Measurements from ENCODE around the gene AADACL3.

Gene AADACL3

GRCh38 chr1:12745126-12745991 is 29.4 kb downstream of the AADACL3 start:
- H4K20me1 ChIP-seq = no peaks in the 10 kb centered on the region
- H3K36me3 ChIP-seq = no peaks in the 10 kb centered on the region
- H3K4me3 ChIP-seq = no peak overlapping the region
- peaks cover 31% of the 10 kb centered on the region for H3K9me3 ChIP-seq
- no peak overlapping the region for H3K4me2 ChIP-seq
- no peak for TF ChIP-seq Cebpa-rat (IDR thresholded peaks at IDR 0.05)
- H3K27ac ChIP-seq = no peak overlapping the region
- no peak overlapping the region for H3K9ac ChIP-seq
- H3K4me1 ChIP-seq = no peaks in the 10 kb centered on the region
- H3K27me3 ChIP-seq = no peaks in the 10 kb centered on the region

- Histone ChIP-seq H3K27me3 (no peaks in the 10 kb centered on the region), H3K9me3 (peaks cover 31% of the 10 kb centered on the region), H3K36me3 (no peaks in the 10 kb centered on the region), H3K9ac (no peak within 1 kb of the TSS), H3K27ac (no peak within 1 kb of the TSS), H3K4me1 (no peaks in the 10 kb centered on the region), H3K4me2 (no peak within 1 kb of the TSS), H4K20me1 (no peaks in the 10 kb centered on the region), H3K4me3 (no peak within 1 kb of the TSS)
- no peak for TF ChIP-seq Cebpa-rat (IDR thresholded peaks at IDR 0.05)
Observed at GRCh38 chr1:12745992-12746323, 30.0 kb downstream of the AADACL3 start, which contains the start of gene CFAP107. CFAP107 (plus strand) TSS chr1:12746200; CDS start chr1:12746431, 231 bp downstream.

GRCh38 chr1:12748778-12749355 is 33.0 kb downstream of the AADACL3 start:
- Histone ChIP-seq H3K4me1 (no peaks in the 10 kb centered on the region), H3K27ac (no peak overlapping the region), H3K4me3 (no peak overlapping the region), H4K20me1 (no peaks in the 10 kb centered on the region), H3K9me3 (peaks cover 31% of the 10 kb centered on the region), H3K27me3 (no peaks in the 10 kb centered on the region), H3K4me2 (no peak overlapping the region), H3K9ac (no peak overlapping the region), H3K36me3 (no peaks in the 10 kb centered on the region)
- no peak for TF ChIP-seq Cebpa-rat (IDR thresholded peaks at IDR 0.05)

GRCh38 chr1:12754738-12755137 is 38.8 kb downstream of the AADACL3 start:
- Histone ChIP-seq H3K4me2 (no peak overlapping the region), H3K9me3 (peaks cover under 1% of the 10 kb centered on the region; the same call in 1 of the 2 replicates), H3K4me3 (no peak overlapping the region), H3K4me1 (no peaks in the 10 kb centered on the region), H3K27ac (no peak overlapping the region), H4K20me1 (no peaks in the 10 kb centered on the region), H3K27me3 (no peaks in the 10 kb centered on the region), H3K9ac (no peak overlapping the region), H3K36me3 (no peaks in the 10 kb centered on the region)
- TF ChIP-seq Cebpa-rat (IDR thresholded peaks at IDR 0.05) = no peak

- Histone ChIP-seq H4K20me1 (no peaks in the 10 kb centered on the region), H3K27me3 (no peaks in the 10 kb centered on the region), H3K4me3 (no peak overlapping the region), H3K9me3 (no peaks in the 10 kb centered on the region), H3K27ac (no peak overlapping the region), H3K9ac (no peak overlapping the region), H3K4me2 (no peak overlapping the region), H3K4me1 (no peaks in the 10 kb centered on the region), H3K36me3 (no peaks in the 10 kb centered on the region)
- no peak for TF ChIP-seq Cebpa-rat (IDR thresholded peaks at IDR 0.05)
Observed at GRCh38 chr1:12756273-12756672, 40.4 kb downstream of the AADACL3 start.

- Histone ChIP-seq H3K27me3 (no peaks in the 10 kb centered on the region), H3K27ac (no peak overlapping the region), H3K4me3 (no peak overlapping the region), H4K20me1 (no peaks in the 10 kb centered on the region), H3K4me2 (no peak overlapping the region), H3K9ac (no peak overlapping the region), H3K4me1 (no peaks in the 10 kb centered on the region), H3K36me3 (no peaks in the 10 kb centered on the region), H3K9me3 (no peaks in the 10 kb centered on the region)
- no peak for TF ChIP-seq Cebpa-rat (IDR thresholded peaks at IDR 0.05)
Observed at GRCh38 chr1:12756768-12757413, 41.0 kb downstream of the AADACL3 start.

GRCh38 chr1:12757836-12758235 is 41.9 kb downstream of the AADACL3 start:
- Histone ChIP-seq H3K36me3 (no peaks in the 10 kb centered on the region), H3K27ac (no peak overlapping the region), H4K20me1 (no peaks in the 10 kb centered on the region), H3K4me3 (no peak overlapping the region), H3K9ac (no peak overlapping the region), H3K27me3 (no peaks in the 10 kb centered on the region), H3K4me1 (no peaks in the 10 kb centered on the region), H3K4me2 (no peak overlapping the region), H3K9me3 (no peaks in the 10 kb centered on the region)
- no peak for TF ChIP-seq Cebpa-rat (IDR thresholded peaks at IDR 0.05)

GRCh38 chr1:12760256-12760795 is 44.4 kb downstream of the AADACL3 start:
- no peak for TF ChIP-seq Cebpa-rat (IDR thresholded peaks at IDR 0.05)
- no peaks in the 10 kb centered on the region for H3K9me3 ChIP-seq
- no peak overlapping the region for H3K4me3 ChIP-seq

GRCh38 chr1:12761781-12762180 is 45.9 kb downstream of the AADACL3 start:
- Histone ChIP-seq H3K27ac (no peak overlapping the region), H3K27me3 (no peaks in the 10 kb centered on the region), H3K9ac (no peak overlapping the region), H3K4me3 (no peak overlapping the region), H4K20me1 (no peaks in the 10 kb centered on the region), H3K4me2 (no peak overlapping the region), H3K36me3 (no peaks in the 10 kb centered on the region), H3K4me1 (no peaks in the 10 kb centered on the region), H3K9me3 (no peaks in the 10 kb centered on the region)
- TF ChIP-seq Cebpa-rat (IDR thresholded peaks at IDR 0.05) = no peak

More at GRCh38 chr1:12760256-12760795, 44.4 kb downstream of the AADACL3 start:
- H3K4me2 ChIP-seq = no peak overlapping the region
- no peaks in the 10 kb centered on the region for H3K27me3 ChIP-seq
- no peak overlapping the region for H3K9ac ChIP-seq
- H4K20me1 ChIP-seq = no peaks in the 10 kb centered on the region
- H3K36me3 ChIP-seq = no peaks in the 10 kb centered on the region
- no peak overlapping the region for H3K27ac ChIP-seq
- H3K4me1 ChIP-seq = no peaks in the 10 kb centered on the region

- no peak overlapping the region for H3K9ac ChIP-seq
- no peak overlapping the region for H3K4me2 ChIP-seq
- no peaks in the 10 kb centered on the region for H3K36me3 ChIP-seq
- no peaks in the 10 kb centered on the region for H3K9me3 ChIP-seq
- H3K4me1 ChIP-seq = no peaks in the 10 kb centered on the region
- no peak for TF ChIP-seq Cebpa-rat (IDR thresholded peaks at IDR 0.05)
- H3K27ac ChIP-seq = no peak overlapping the region
- H3K4me3 ChIP-seq = no peak overlapping the region
- H3K27me3 ChIP-seq = no peaks in the 10 kb centered on the region
- no peaks in the 10 kb centered on the region for H4K20me1 ChIP-seq
Observed at GRCh38 chr1:12762766-12763165, 46.9 kb downstream of the AADACL3 start.

Data from BLaER1 (cell line).